Tibial nerve (tissue), 4 donors: ENCODE results near the gene SUPT3H. TPM values are rescaled to one million over a fixed set of nuclear protein-coding genes. Genes with fewer than 3 reads are reported as not detected.

Experiments used
- DNase-seq, 2 donors: peaks; one replicate each; pipeline ENCODE4 v3.0.0-alpha.2; 2019; ENCODE audit warnings: low spot score in 2 of 2
- H3K27ac ChIP-seq, 4 donors: fragments of 200-600 bp; sonication (generic) in 3 of 4; one replicate each; pipeline ENCODE4 v1.5.1; 2017 to 2019; ENCODE audit warnings: mild to moderate bottlenecking in 1 of 4
- H3K27me3 ChIP-seq, 2 donors: fragments of 200-600 bp; sonication (generic) in 1 of 2; one replicate each; pipeline versions ENCODE4 v1.5.1 to v1.6.0; 2017 to 2019
- H3K36me3 ChIP-seq, 3 donors: fragments of 200-600 bp; sonication (generic); one replicate each; pipeline ENCODE4 v1.5.1; 2018 to 2019
- H3K4me1 ChIP-seq, 4 donors: fragments of 200-600 bp; sonication (generic) in 3 of 4; one replicate each; pipeline ENCODE4 v1.5.1; 2017 to 2019
- H3K4me3 ChIP-seq, 4 donors: fragments of 200-600 bp; sonication (generic) in 3 of 4; one replicate each; pipeline ENCODE4 v1.5.1; 2017 to 2019; ENCODE audit warnings: mild to moderate bottlenecking in 1 of 4, moderate library complexity in 1 of 4
- H3K9me3 ChIP-seq, 4 donors: fragments of 200-600 bp; sonication (generic) in 3 of 4; one replicate each; pipeline ENCODE4 v1.5.1; 2017 to 2019
- EP300 ChIP-seq, 2 donors: sonication (generic); formaldehyde crosslinking; IDR thresholded peaks; one replicate each; pipeline ENCODE4 v1.6.1; 2017; ENCODE audit warnings: antibody characterized with exemption in 2 of 2, mild to moderate bottlenecking in 1 of 2
- POLR2A ChIP-seq, 2 donors: fragments of 450-650 bp; IDR thresholded peaks; one replicate each; pipeline ENCODE4 v1.6.1; 2017; ENCODE audit warnings: antibody characterized with exemption in 2 of 2, mild to moderate bottlenecking in 2 of 2, moderate library complexity in 2 of 2
- WGBS, 2 donors: methylation state at CpG; one replicate each; pipeline ENCODE4 v1.1.5; 2018; 5-methylcytosine and 5-hydroxymethylcytosine counted together
- total RNA-seq, 4 donors: library from RNA; depleted of rRNA; stranded (reverse); fragments of >200 nt; gene quantifications; one replicate each; pipeline ENCODE4 v1.1.0, GENCODE V29; 2016
- TF ChIP-seq, protein P1 (sequence below), 5 experiments: fragments of 200-600 bp in 3 of 5; fragments of 450-650 bp in 2 of 5; sonication (generic) in 3 of 5; IDR thresholded peaks; one replicate each; pipeline ENCODE4 v1.5.1; 2016 to 2019; ENCODE audit warnings: antibody characterized with exemption in 5 of 5, mild to moderate bottlenecking in 3 of 5, moderate library complexity in 2 of 5

Gene SUPT3H
- total RNA-seq, 4 donors from 2014 or later, result 6.6 to 16.5 (median 14.8) TPM

DNA sequence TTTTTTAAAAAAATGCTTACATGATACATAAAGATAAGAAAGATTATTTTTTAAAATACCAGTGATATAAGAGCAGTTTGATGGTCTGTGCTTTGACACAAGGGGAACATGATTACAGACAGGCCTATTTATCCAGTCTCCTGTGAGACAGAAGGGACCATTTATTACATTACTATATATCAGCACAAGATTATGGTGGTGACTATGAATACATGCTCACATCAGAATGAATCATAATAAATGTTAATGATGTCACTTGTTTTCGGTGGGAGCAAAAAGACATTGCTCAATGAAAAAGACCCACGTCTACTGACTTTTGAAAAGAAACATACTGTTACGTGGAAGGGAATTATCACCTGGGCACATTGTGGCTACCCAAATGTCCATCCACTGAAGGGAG lies 535.1 kb downstream of the SUPT3H start:
- no peaks in the 10 kb centered on the region for H3K36me3 ChIP-seq
- DNase-seq, result no peak
- TF ChIP-seq POLR2A (IDR thresholded peaks at IDR 0.05), result no peak
- TF ChIP-seq, protein P1, sequence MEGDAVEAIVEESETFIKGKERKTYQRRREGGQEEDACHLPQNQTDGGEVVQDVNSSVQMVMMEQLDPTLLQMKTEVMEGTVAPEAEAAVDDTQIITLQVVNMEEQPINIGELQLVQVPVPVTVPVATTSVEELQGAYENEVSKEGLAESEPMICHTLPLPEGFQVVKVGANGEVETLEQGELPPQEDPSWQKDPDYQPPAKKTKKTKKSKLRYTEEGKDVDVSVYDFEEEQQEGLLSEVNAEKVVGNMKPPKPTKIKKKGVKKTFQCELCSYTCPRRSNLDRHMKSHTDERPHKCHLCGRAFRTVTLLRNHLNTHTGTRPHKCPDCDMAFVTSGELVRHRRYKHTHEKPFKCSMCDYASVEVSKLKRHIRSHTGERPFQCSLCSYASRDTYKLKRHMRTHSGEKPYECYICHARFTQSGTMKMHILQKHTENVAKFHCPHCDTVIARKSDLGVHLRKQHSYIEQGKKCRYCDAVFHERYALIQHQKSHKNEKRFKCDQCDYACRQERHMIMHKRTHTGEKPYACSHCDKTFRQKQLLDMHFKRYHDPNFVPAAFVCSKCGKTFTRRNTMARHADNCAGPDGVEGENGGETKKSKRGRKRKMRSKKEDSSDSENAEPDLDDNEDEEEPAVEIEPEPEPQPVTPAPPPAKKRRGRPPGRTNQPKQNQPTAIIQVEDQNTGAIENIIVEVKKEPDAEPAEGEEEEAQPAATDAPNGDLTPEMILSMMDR (IDR thresholded peaks at IDR 0.05), result no peak
- no peak for TF ChIP-seq EP300 (IDR thresholded peaks at IDR 0.05)
- WGBS, 2 donors, result 52 to 59% methylated on average over 3 of the region's 3 CpGs
- H3K9me3 ChIP-seq, result no peaks in the 10 kb centered on the region
- H3K27me3 ChIP-seq, result no peaks in the 10 kb centered on the region
- H3K27ac ChIP-seq, result no peak overlapping the region
- H3K4me1 ChIP-seq, result peaks cover 0 to 3% (median 0%) of the 10 kb centered on the region in 4 donors
- H3K4me3 ChIP-seq, result no peak overlapping the region

DNA sequence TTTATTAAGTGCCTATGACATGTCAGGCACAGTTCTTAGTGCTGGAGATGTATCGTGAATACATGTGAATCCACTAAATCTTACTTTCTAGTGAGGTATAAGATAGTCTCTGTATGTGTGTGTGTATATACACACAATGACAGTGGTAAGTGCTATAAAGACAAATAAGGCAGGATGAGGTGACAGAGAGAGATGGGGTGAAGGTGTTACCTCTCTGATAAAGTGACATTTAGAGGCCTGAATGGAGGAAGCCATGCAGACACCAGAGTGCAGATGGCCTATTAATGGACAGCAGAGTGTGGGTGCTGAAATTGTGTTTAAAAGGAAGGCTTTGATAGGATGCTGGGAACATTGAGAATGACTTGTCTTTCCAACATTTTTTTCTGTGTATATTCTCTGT lies 535.9 kb downstream of the SUPT3H start:
- 90 to 98% methylated on average over 1 of the region's 1 CpG for WGBS, 2 donors
- TF ChIP-seq, protein P1 (IDR thresholded peaks at IDR 0.05), result no peak
- TF ChIP-seq EP300 (IDR thresholded peaks at IDR 0.05) (no peak), POLR2A (IDR thresholded peaks at IDR 0.05) (no peak)
- peaks cover 0 to 11% (median 0%) of the 10 kb centered on the region in 4 donors for H3K4me1 ChIP-seq
- DNase-seq, result no peak
- no peak overlapping the region for H3K4me3 ChIP-seq
- no peaks in the 10 kb centered on the region for H3K27me3 ChIP-seq
- H3K9me3 ChIP-seq, result no peaks in the 10 kb centered on the region
- H3K27ac ChIP-seq, result no peak overlapping the region
- H3K36me3 ChIP-seq, result no peaks in the 10 kb centered on the region

DNA sequence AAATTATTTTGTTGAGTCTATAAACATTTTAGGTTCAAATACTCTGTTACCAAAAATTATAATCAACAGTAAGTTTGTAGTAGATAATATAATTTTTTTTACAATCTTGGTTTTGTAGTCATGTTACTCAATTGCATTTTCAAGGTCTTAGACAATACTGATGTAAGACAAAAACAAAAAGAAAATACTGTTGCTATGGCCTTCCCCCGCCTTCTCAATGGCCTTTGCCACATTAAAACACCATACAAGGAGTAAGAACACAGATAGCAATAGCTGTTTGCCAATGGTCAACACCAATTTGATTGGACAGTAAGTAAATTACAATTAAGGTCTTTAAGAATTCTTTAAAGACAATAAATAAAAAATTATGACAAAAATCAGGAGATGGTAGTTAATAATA lies 540.0 kb downstream of the SUPT3H start:
- TF ChIP-seq, protein P1 (IDR thresholded peaks at IDR 0.05), result no peak
- TF ChIP-seq EP300 (IDR thresholded peaks at IDR 0.05), result no peak
- no peak for TF ChIP-seq POLR2A (IDR thresholded peaks at IDR 0.05)
- DNase-seq, result no peak
- Histone ChIP-seq H3K27me3 (no peaks in the 10 kb centered on the region), H3K27ac (no peak overlapping the region), H3K36me3 (no peaks in the 10 kb centered on the region), H3K4me3 (no peak overlapping the region), H3K4me1 (peaks cover 0 to 11% (median 0%) of the 10 kb centered on the region in 4 donors), H3K9me3 (no peaks in the 10 kb centered on the region)
- WGBS, 2 donors, result 88 to 92% methylated on average over 1 of the region's 1 CpG

DNA sequence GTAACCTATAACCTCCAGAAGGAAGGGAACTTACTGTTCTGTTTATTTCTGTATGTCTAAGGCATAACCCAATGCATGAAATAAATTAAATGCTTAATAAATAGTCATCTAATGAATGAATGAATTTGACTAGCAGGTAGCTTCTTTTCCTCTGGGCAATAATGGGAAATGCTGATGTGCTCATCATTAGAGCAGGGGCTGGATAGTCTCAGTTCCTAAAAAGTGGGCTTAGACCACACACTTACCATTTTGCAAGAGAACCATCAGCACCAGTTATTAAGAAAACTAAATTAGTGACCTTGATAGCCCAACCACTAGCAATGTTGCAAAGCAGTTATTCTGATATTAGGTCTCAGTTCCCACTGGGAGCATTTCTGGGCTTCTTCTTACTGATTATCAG lies 540.5 kb downstream of the SUPT3H start:
- Histone ChIP-seq H3K36me3 (no peaks in the 10 kb centered on the region), H3K9me3 (no peaks in the 10 kb centered on the region), H3K4me1 (peaks cover 0 to 11% (median 0%) of the 10 kb centered on the region in 4 donors), H3K27ac (no peak overlapping the region), H3K27me3 (no peaks in the 10 kb centered on the region), H3K4me3 (no peak overlapping the region)
- DNase-seq, result no peak
- TF ChIP-seq, protein P1 (IDR thresholded peaks at IDR 0.05), result no peak
- no peak for TF ChIP-seq POLR2A (IDR thresholded peaks at IDR 0.05)
- TF ChIP-seq EP300 (IDR thresholded peaks at IDR 0.05), result no peak

DNA sequence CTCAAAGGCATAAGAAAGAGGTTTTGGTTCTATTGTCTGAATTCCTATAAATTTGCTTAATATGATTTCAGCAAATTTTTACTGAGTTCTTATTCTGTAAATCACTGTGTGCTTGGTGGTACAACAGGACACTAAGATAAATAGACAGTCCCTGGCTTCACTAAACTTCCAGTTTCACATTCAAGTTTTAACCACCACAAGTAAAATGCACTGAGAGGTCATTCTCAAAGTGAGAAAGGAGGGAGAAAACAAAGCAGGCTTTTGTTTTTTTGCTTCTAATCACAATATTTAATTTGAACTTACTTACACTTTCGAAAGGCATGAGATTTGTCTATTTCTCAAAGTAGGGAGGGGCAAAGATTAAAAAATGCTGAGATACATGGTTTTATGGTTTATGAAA lies 544.5 kb downstream of the SUPT3H start:
- no peaks in the 10 kb centered on the region for H3K9me3 ChIP-seq
- H3K27me3 ChIP-seq, result no peaks in the 10 kb centered on the region
- DNase-seq, result no peak
- H3K4me1 ChIP-seq, result peaks cover 0 to 11% (median 0%) of the 10 kb centered on the region in 4 donors
- no peaks in the 10 kb centered on the region for H3K36me3 ChIP-seq
- TF ChIP-seq EP300 (IDR thresholded peaks at IDR 0.05) (no peak), POLR2A (IDR thresholded peaks at IDR 0.05) (no peak)
- TF ChIP-seq, protein P1 (IDR thresholded peaks at IDR 0.05), result no peak
- H3K27ac ChIP-seq, result no peak overlapping the region
- no peak overlapping the region for H3K4me3 ChIP-seq
- 62 to 69% methylated on average over 1 of the region's 1 CpG for WGBS, 2 donors
